ENCODE results near the gene TAB3. TPM values are rescaled to one million over a fixed set of nuclear protein-coding genes. Genes with fewer than 3 reads are reported as not detected.

TAB3 gene
- total and polyA plus RNA-seq, 2 of the 4 experiments (the other 2 are of a cell fraction), result 4.7 to 6.4 TPM

DNA sequence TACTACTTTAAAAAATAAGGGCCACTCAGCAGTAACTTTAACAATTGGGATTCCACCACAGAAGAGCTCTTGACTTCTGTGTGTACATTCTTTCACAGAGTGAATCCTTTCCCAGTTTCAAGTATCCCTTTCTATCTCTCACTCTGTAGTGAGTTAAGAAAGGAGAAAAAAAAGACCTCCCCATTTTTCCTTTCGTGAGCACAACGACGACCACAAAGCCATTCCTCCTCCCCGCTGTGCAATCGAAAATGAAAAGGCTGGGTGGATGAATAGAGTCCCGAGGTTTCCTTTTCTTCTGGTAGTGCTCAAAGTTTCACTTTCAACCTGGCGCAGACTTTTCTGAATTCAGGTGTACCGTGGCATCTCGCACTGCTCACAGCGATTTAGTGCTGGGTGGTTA, 58.0 kb downstream of the TAB3 start:
- Histone ChIP-seq H2BK15ac (ENCODE audit: low read depth, low read length) (no peak overlapping the region), H2BK120ac (ENCODE audit: low read depth, low read length) (no peak overlapping the region), H2BK5ac (ENCODE audit: low read depth, low read length, poor library complexity, severe bottlenecking) (no peak overlapping the region), H3K23ac (ENCODE audit: low read depth, low read length) (no peak overlapping the region), H3K4me3 (ENCODE audit: insufficient read depth, low read depth, low read length) (no peak overlapping the region), H2AK9ac (replicated peaks; ENCODE audit: low read depth, low read length, poor library complexity) (no peak overlapping the region), H3K4ac (ENCODE audit: low read depth, low read length) (no peak overlapping the region), H2AFZ (replicated peaks; ENCODE audit: low read length, poor library complexity) (no peak overlapping the region), H3K27me3 (ENCODE audit: control insufficient read depth, insufficient read depth, low read length) (no peaks in the 10 kb centered on the region), H3K36me3 (ENCODE audit: control insufficient read depth, insufficient read depth, low read length) (peaks cover 5% of the 10 kb centered on the region; the same call in 1 of the 2 replicates), H2AK5ac (ENCODE audit: low read depth, low read length) (no peak overlapping the region), H3K9me3 (ENCODE audit: control insufficient read depth, insufficient read depth, low read length) (no peaks in the 10 kb centered on the region), H4K91ac (ENCODE audit: insufficient read depth, low read depth, low read length) (no peak overlapping the region), H3K9ac (ENCODE audit: low read depth, low read length) (no peak overlapping the region), H3K27ac (ENCODE audit: insufficient read depth, low read length) (no peak overlapping the region), H4K20me1 (ENCODE audit: insufficient read depth, low read length) (no peaks in the 10 kb centered on the region), H4K5ac (ENCODE audit: low read depth, low read length) (no peak overlapping the region), H3K79me1 (ENCODE audit: low read depth in 1 of 2, low read length in 2 of 2) (no peaks in the 10 kb centered on the region), H3K4me1 (ENCODE audit: control insufficient read depth, insufficient read depth, low read length) (no peaks in the 10 kb centered on the region), H3K9me1 (ENCODE audit: insufficient read depth, low read length) (0 out of 2 replicates have a peak, but pooled peaks cover 2% of the 10 kb centered on the region), H2BK20ac (ENCODE audit: low read depth, low read length) (no peak overlapping the region), H3K56ac (ENCODE audit: extremely low read depth, insufficient read depth, low read length) (no peak overlapping the region), H4K8ac (ENCODE audit: low read depth in 2 of 2, low read length in 2 of 2) (no peak overlapping the region), H3K18ac (ENCODE audit: low read depth, low read length) (no peak overlapping the region), H3K4me2 (ENCODE audit: low read depth, low read length) (no peak overlapping the region), H3K14ac (replicated peaks; ENCODE audit: low read depth, low read length) (no peak overlapping the region)
- in situ Hi-C loops (cut with MboI; ENCODE audit: low sequenced_read_pairs), result no loop called here
- DNase-seq (no peak), ATAC-seq (ENCODE audit: low read depth) (no peak)
- intact Hi-C loops (cut with micrococcal nuclease), result no loop called here
- CTCF ChIA-PET, result no interaction called here
- POLR2A ChIA-PET (ENCODE audit: unreplicated experiment), result no interaction called here
- dilution Hi-C loops (cut with HindIII; ENCODE audit: low sequenced_read_pairs, unreplicated experiment), result no loop called here
- 100% methylated on average over 1 of the region's 10 CpGs; no CpG with 5 or more reads in 1 of the 2 experiments for WGBS, 2 experiments (ENCODE audit: extremely low coverage in 2 of 2, insufficient read length in 1 of 2)
- no peak for TF ChIP-seq CEBPB (IDR thresholded peaks at IDR 0.05; ENCODE audit: low read depth, low read length)
- TF ChIP-seq RAD21 (IDR thresholded peaks at IDR 0.05; ENCODE audit: low read length), result no peak
- TF ChIP-seq MAFK (IDR thresholded peaks at IDR 0.05; ENCODE audit: low read depth, low read length), result no peak
- TF ChIP-seq NFE2L2 (IDR thresholded peaks at IDR 0.05; ENCODE audit: low read depth, low read length), result no peak
- no TSS peak for BruUV-seq (replicated peaks)

Data from IMR-90 (cell line).